Pancreas (tissue), 10 donors: Measurements from ENCODE around the gene P4HA3. TPM values are rescaled to one million over a fixed set of nuclear protein-coding genes. Genes with fewer than 3 reads are reported as not detected.
A peak's percentile ranks its signal among the peaks of the same experiment; 100 is the strongest.

Experiments
- ATAC-seq, 4 donors: fragments of 200-7000 bp; cut with Tn5 transposase; one replicate each; pipeline versions ENCODE4 v1.8.0 to v1.9.1; 2020; ENCODE audit warnings: mild to moderate bottlenecking in 4 of 4, moderate library complexity in 4 of 4
- DNase-seq, 6 donors: peaks; one replicate each; pipeline ENCODE4 v3.0.0-alpha.2; 2020
- FAIRE-seq: peaks from 2 replicates; lab custom pipeline; 2012; peaks lifted over from hg19 to GRCh38; lab: Jason Lieb, UNC
- H3K27ac ChIP-seq, 4 donors: fragments of 200-600 bp; sonication (generic); 1 replicate in 3 of 4; 2 replicates in 1 of 4; pipeline versions ENCODE4 v1.5.0 to v1.8.0; 2020
- H3K27me3 ChIP-seq, 4 donors: fragments of 200-600 bp; one replicate each; pipeline ENCODE4 v1.8.0; 2021
- H3K36me3 ChIP-seq, 3 donors: fragments of 200-600 bp; sonication (generic) in 1 of 3; one replicate each; pipeline versions ENCODE4 v1.5.0 to v1.8.0; 2020 to 2021
- H3K4me1 ChIP-seq, 3 donors: fragments of 200-600 bp; one replicate each; pipeline ENCODE4 v1.8.0; 2021
- H3K4me3 ChIP-seq, 4 donors: fragments of 200-600 bp; sonication (generic) in 2 of 4; one replicate each; pipeline versions ENCODE4 v1.5.0 to v1.8.0; 2020 to 2021
- H3K9me3 ChIP-seq, 4 donors: fragments of 200-600 bp; one replicate each; pipeline ENCODE4 v1.8.0; 2021
- CTCF ChIP-seq, 4 donors: fragments of 200-600 bp; sonication (generic) in 3 of 4; IDR thresholded peaks; one replicate each; pipeline versions ENCODE4 v1.5.0 to v1.8.0; 2021; ENCODE audit warnings: antibody characterized with exemption in 4 of 4
- WGBS, 2 donors: extraction: QIAGEN DNeasy Blood & Tissue Kit; methylation state at CpG; one replicate each; pipeline ENCODE4 v1.1.7; 2013; 5-methylcytosine and 5-hydroxymethylcytosine counted together
- intact Hi-C, 3 donors: fragments of 100-400 bp; cut with DNase I; formaldehyde crosslinking; loops; one replicate each; pipeline versions ENCODE4 v1.11.1 to v1.14.2; 2022
- polyA plus RNA-seq, 2 donors: library from polyadenylated mRNA; stranded (reverse); fragments of 200-250 nt; gene quantifications; one replicate each; pipeline ENCODE4 v1.2.3, GENCODE V29; 2013
- total RNA-seq, 6 donors: library from RNA; stranded (reverse); fragmentation: NEBNext Ultra II Directional in 4 of 6; extraction: Animal tissue kit (Norgen Biotek cat#: 25700) in 4 of 6; gene quantifications; one replicate each; pipeline versions ENCODE4 v1.2.1 to v1.2.4, GENCODE V29; 2021 to 2023
- donor health status: healthy with polysubstance abuse.
- donor health status: DM: no; HTN: no; CAD: no; lungs with moderate emphysema.
- donor health status: DM: no; HTN: no; CAD: no.
- donor health status: control.
- donor health status: control.
- donor health status: Bipolar disorder and iron deficiency.
- donor health status: DM: yes; HTN: yes; CAD: no.
- donor health status: DM: no; HTN: no; CAD: no.
- donor health status: DM: no; HTN: no; CAD: no.
- donor health status: DM: yes; HTN: yes; CAD: no.

The P4HA3 gene
- total and polyA plus RNA-seq, 8 donors, result 0.19 to 0.94 (median 0.38) TPM; not detected in 3

- DNase-seq (no peak), FAIRE-seq (no peak), ATAC-seq (peak in 2 of 4 donors; percentile 63 to 70)
- H3K36me3 ChIP-seq, result no peaks in the 10 kb centered on the region
- TF ChIP-seq CTCF (IDR thresholded peaks at IDR 0.05), result no peak
- H3K27me3 ChIP-seq, result no peaks in the 10 kb centered on the region
- 96 to 98% methylated on average over 1 of the region's 1 CpG for WGBS, 2 donors
- H3K9me3 ChIP-seq, result no peaks in the 10 kb centered on the region
- no peak overlapping the region for H3K27ac ChIP-seq
- intact Hi-C loops, result no loop called here
- H3K4me1 ChIP-seq, result no peaks in the 10 kb centered on the region
- no peak overlapping the region for H3K4me3 ChIP-seq
Observed at GRCh38 chr11:74297484-74297883, 14.0 kb downstream of the P4HA3 start.

- Histone ChIP-seq H3K27me3 (no peaks in the 10 kb centered on the region), H3K36me3 (no peaks in the 10 kb centered on the region), H3K9me3 (no peaks in the 10 kb centered on the region), H3K4me1 (no peaks in the 10 kb centered on the region), H3K4me3 (no peak overlapping the region), H3K27ac (no peak overlapping the region)
- no peak for ATAC-seq
- 72 to 85% methylated on average over 4 of the region's 4 CpGs for WGBS, 2 donors
- no peak for FAIRE-seq
- no peak for TF ChIP-seq CTCF (IDR thresholded peaks at IDR 0.05)
- DNase-seq, result no peak
- intact Hi-C loops, result no loop called here
Observed at GRCh38 chr11:74288911-74289310, 22.5 kb downstream of the P4HA3 start.

GRCh38 chr11:74288161-74288560, 23.3 kb downstream of the P4HA3 start:
- ATAC-seq (peak in 3 of 4 donors; percentile 41 to 49 (median 42)), DNase-seq (no peak), FAIRE-seq (no peak)
- H3K4me3 ChIP-seq, result no peak overlapping the region
- H3K36me3 ChIP-seq, result no peaks in the 10 kb centered on the region
- 75% methylated on average over 1 of the region's 1 CpG for WGBS, 2 donors
- intact Hi-C loops, result no loop called here
- no peaks in the 10 kb centered on the region for H3K4me1 ChIP-seq
- no peak overlapping the region for H3K27ac ChIP-seq
- no peaks in the 10 kb centered on the region for H3K9me3 ChIP-seq
- no peak for TF ChIP-seq CTCF (IDR thresholded peaks at IDR 0.05)
- no peaks in the 10 kb centered on the region for H3K27me3 ChIP-seq

GRCh38 chr11:74284466-74284865, 27.0 kb downstream of the P4HA3 start:
- no peaks in the 10 kb centered on the region for H3K36me3 ChIP-seq

More at GRCh38 chr11:74284466-74284865, 27.0 kb downstream of the P4HA3 start:
- intact Hi-C loops, result no loop called here
- DNase-seq (no peak), ATAC-seq (no peak), FAIRE-seq (no peak)
- Histone ChIP-seq H3K27ac (no peak overlapping the region), H3K4me3 (no peak overlapping the region), H3K27me3 (no peaks in the 10 kb centered on the region), H3K9me3 (no peaks in the 10 kb centered on the region), H3K4me1 (no peaks in the 10 kb centered on the region)
- TF ChIP-seq CTCF (IDR thresholded peaks at IDR 0.05), result no peak
- WGBS, 2 donors, result 57 to 86% methylated on average over 2 of the region's 2 CpGs
